Stimulated activated naive B cell treated with anti-CD40 and anti-IgM and Interleukin-4, amounts not matched to agents 10 μg/mL and 1 μg/mL and 100 μg/mL, for 72 hours (primary cell): ENCODE data around the gene LRRK1.

Experiments used
- ATAC-seq, 2 donors: fragments of 150-1000 bp; cut with Tn5 transposase; replicated peaks; 2 replicates each; pipeline ENCODE4 v1.10.0; 2021; ENCODE audit warnings: moderate library complexity in 1 of 2
- DNase-seq: peaks from one replicate; pipeline ENCODE4 v3.0.0; 2021
- H3K27ac Mint-ChIP-seq: one replicate; pipeline ENCODE4 v1.8.0; 2022; ENCODE audit warnings: mild to moderate bottlenecking, mixed read lengths
- H3K27me3 Mint-ChIP-seq, 2 donors: one replicate each; pipeline ENCODE4 v1.8.0; 2022; ENCODE audit warnings: mixed read lengths in 2 of 2
- H3K36me3 Mint-ChIP-seq, 2 donors: one replicate each; pipeline ENCODE4 v1.8.0; 2022; ENCODE audit warnings: mixed read lengths in 2 of 2, mild to moderate bottlenecking in 1 of 2
- H3K4me1 Mint-ChIP-seq, 2 donors: one replicate each; pipeline ENCODE4 v1.8.0; 2022; ENCODE audit warnings: mixed read lengths in 2 of 2, mild to moderate bottlenecking in 1 of 2
- H3K4me3 Mint-ChIP-seq, 2 donors: one replicate each; pipeline ENCODE4 v1.8.0; 2022; ENCODE audit warnings: mild to moderate bottlenecking in 2 of 2, mixed read lengths in 2 of 2, moderate library complexity in 1 of 2
- H3K9me3 Mint-ChIP-seq, 2 donors: one replicate each; pipeline ENCODE4 v1.8.0; 2022; ENCODE audit warnings: mixed read lengths in 2 of 2, mild to moderate bottlenecking in 1 of 2

The LRRK1 gene

GRCh38 chr15:100918690-100919480 lies at the start of gene LRRK1:
TSS of gene LRRK1 (plus strand) at chr15:100919357. CDS start at chr15:100924633, 5,276 bp downstream.
- Mint-ChIP-seq H3K36me3 (peaks cover 5 to 13% of the 10 kb centered on the region in 2 donors), H3K9me3 (no peaks in the 10 kb centered on the region), H3K4me1 (peaks cover 35 to 53% of the 10 kb centered on the region in 2 donors), H3K4me3 (peak within 1 kb of the TSS; percentile 94 to 95), H3K27ac (peak within 1 kb of the TSS; percentile 93), H3K27me3 (peaks cover 0 to 8% of the 10 kb centered on the region in 2 donors)
- ATAC-seq (peak; percentile 54 to 55), DNase-seq (peak; percentile 35)

- H3K4me1 Mint-ChIP-seq: peaks cover 4 to 5% of the 10 kb centered on the region in 2 donors
- peak; percentile 82 to 93 for ATAC-seq
- peaks cover 33 to 43% of the 10 kb centered on the region in 2 donors for H3K27me3 Mint-ChIP-seq
- DNase-seq: peak; percentile 33
- H3K36me3 Mint-ChIP-seq: no peaks in the 10 kb centered on the region
- H3K9me3 Mint-ChIP-seq: peaks cover 2 to 4% of the 10 kb centered on the region in 2 donors
- H3K27ac Mint-ChIP-seq: no peak overlapping the region
- no peak overlapping the region for H3K4me3 Mint-ChIP-seq
These were observed 46.0 kb upstream of the LRRK1 start for GRCh38 chr15:100873029-100873677.

GRCh38 chr15:100875495-100875894 lies 43.7 kb upstream of the LRRK1 start:
- Mint-ChIP-seq H3K36me3 (no peaks in the 10 kb centered on the region), H3K9me3 (no peaks in the 10 kb centered on the region), H3K4me1 (peaks cover 8 to 9% of the 10 kb centered on the region in 2 donors), H3K27ac (no peak overlapping the region), H3K4me3 (no peak overlapping the region), H3K27me3 (peaks cover 44 to 45% of the 10 kb centered on the region in 2 donors)
- no peak for ATAC-seq
- no peak for DNase-seq

- Mint-ChIP-seq H3K36me3 (no peaks in the 10 kb centered on the region), H3K27ac (no peak overlapping the region), H3K4me1 (peaks cover 9 to 14% of the 10 kb centered on the region in 2 donors), H3K9me3 (no peaks in the 10 kb centered on the region), H3K4me3 (no peak overlapping the region), H3K27me3 (peaks cover 48 to 49% of the 10 kb centered on the region in 2 donors)
- DNase-seq (no peak), ATAC-seq (no peak)
These were observed 43.2 kb upstream of the LRRK1 start for GRCh38 chr15:100875976-100876375.

GRCh38 chr15:100877551-100877950 lies 41.6 kb upstream of the LRRK1 start:
- Mint-ChIP-seq H3K9me3 (no peaks in the 10 kb centered on the region), H3K36me3 (no peaks in the 10 kb centered on the region), H3K27ac (no peak overlapping the region), H3K4me3 (no peak overlapping the region), H3K4me1 (peaks cover 9 to 14% of the 10 kb centered on the region in 2 donors), H3K27me3 (peaks cover 61 to 65% of the 10 kb centered on the region in 2 donors)
- DNase-seq (no peak), ATAC-seq (no peak)

- Mint-ChIP-seq H3K4me1 (peaks cover 5 to 9% of the 10 kb centered on the region in 2 donors), H3K9me3 (no peaks in the 10 kb centered on the region), H3K27ac (no peak overlapping the region), H3K4me3 (peak overlapping the region; percentile 55 to 60), H3K27me3 (peaks cover 63 to 71% of the 10 kb centered on the region in 2 donors), H3K36me3 (no peaks in the 10 kb centered on the region)
- ATAC-seq (no peak), DNase-seq (no peak)
These were observed 41.0 kb upstream of the LRRK1 start for GRCh38 chr15:100878130-100878529.

GRCh38 chr15:100878648-100879047 lies 40.5 kb upstream of the LRRK1 start:
- H3K4me1 Mint-ChIP-seq: peaks cover 5 to 9% of the 10 kb centered on the region in 2 donors
- H3K36me3 Mint-ChIP-seq: no peaks in the 10 kb centered on the region
- H3K27ac Mint-ChIP-seq: no peak overlapping the region
- DNase-seq: no peak
- peaks cover 67 to 76% of the 10 kb centered on the region in 2 donors for H3K27me3 Mint-ChIP-seq
- ATAC-seq: no peak
- H3K4me3 Mint-ChIP-seq: peak overlapping the region; percentile 55 to 60
- no peaks in the 10 kb centered on the region for H3K9me3 Mint-ChIP-seq

GRCh38 chr15:100879061-100879463 lies 40.1 kb upstream of the LRRK1 start:
- no peak for DNase-seq
- Mint-ChIP-seq H3K36me3 (no peaks in the 10 kb centered on the region), H3K4me1 (peaks cover 5 to 9% of the 10 kb centered on the region in 2 donors), H3K4me3 (peak overlapping the region in 1 of 2 donors; percentile 60), H3K27ac (no peak overlapping the region), H3K27me3 (peaks cover 71 to 80% of the 10 kb centered on the region in 2 donors), H3K9me3 (no peaks in the 10 kb centered on the region)
- ATAC-seq: peak in 1 of 2 donors; percentile 44

GRCh38 chr15:100879464-100880138 lies 39.6 kb upstream of the LRRK1 start, which contains the start of gene ALDH1A3:
TSS of gene ALDH1A3 (plus strand) at chr15:100879831. CDS start at chr15:100879908, 77 bp downstream.
- Mint-ChIP-seq H3K36me3 (no peaks in the 10 kb centered on the region), H3K27me3 (peaks cover 74 to 86% of the 10 kb centered on the region in 2 donors), H3K4me1 (peaks cover 5 to 9% of the 10 kb centered on the region in 2 donors), H3K9me3 (no peaks in the 10 kb centered on the region), H3K4me3 (peak within 1 kb of the TSS; percentile 55 to 66), H3K27ac (peak within 1 kb of the TSS; percentile 28)
- no peak for DNase-seq
- peak; percentile 62 to 63 for ATAC-seq

- H3K27me3 Mint-ChIP-seq: peaks cover 76 to 88% of the 10 kb centered on the region in 2 donors
- no peaks in the 10 kb centered on the region for H3K9me3 Mint-ChIP-seq
- peak overlapping the region; percentile 28 for H3K27ac Mint-ChIP-seq
- H3K4me1 Mint-ChIP-seq: peaks cover 5 to 9% of the 10 kb centered on the region in 2 donors
- no peak for ATAC-seq
- DNase-seq: no peak
- peak overlapping the region; percentile 44 to 66 for H3K4me3 Mint-ChIP-seq
- no peaks in the 10 kb centered on the region for H3K36me3 Mint-ChIP-seq
These were observed 38.8 kb upstream of the LRRK1 start for GRCh38 chr15:100880139-100880896.

- Mint-ChIP-seq H3K4me3 (peak overlapping the region in 1 of 2 donors; percentile 44), H3K4me1 (peaks cover 5 to 9% of the 10 kb centered on the region in 2 donors)
These were observed 38.3 kb upstream of the LRRK1 start for GRCh38 chr15:100880897-100881242.

GRCh38 chr15:100881573-100882336 lies 37.4 kb upstream of the LRRK1 start:
- Mint-ChIP-seq H3K36me3 (no peaks in the 10 kb centered on the region), H3K27me3 (peaks cover 75 to 86% of the 10 kb centered on the region in 2 donors), H3K27ac (no peak overlapping the region), H3K4me1 (peaks cover 5 to 9% of the 10 kb centered on the region in 2 donors), H3K4me3 (no peak overlapping the region), H3K9me3 (no peaks in the 10 kb centered on the region)
- ATAC-seq (no peak), DNase-seq (no peak)

More at GRCh38 chr15:100880897-100881242, 38.3 kb upstream of the LRRK1 start:
- Mint-ChIP-seq H3K9me3 (no peaks in the 10 kb centered on the region), H3K27me3 (peaks cover 74 to 87% of the 10 kb centered on the region in 2 donors), H3K36me3 (no peaks in the 10 kb centered on the region), H3K27ac (peak overlapping the region; percentile 53)
- ATAC-seq: no peak
- no peak for DNase-seq

GRCh38 chr15:100885116-100885515 lies 34.0 kb upstream of the LRRK1 start:
- Mint-ChIP-seq H3K27me3 (peaks cover 64 to 91% of the 10 kb centered on the region in 2 donors), H3K27ac (no peak overlapping the region), H3K9me3 (no peaks in the 10 kb centered on the region), H3K36me3 (no peaks in the 10 kb centered on the region), H3K4me1 (peaks cover 5 to 9% of the 10 kb centered on the region in 2 donors), H3K4me3 (no peak overlapping the region)
- no peak for ATAC-seq
- DNase-seq: no peak
